GM12891 (cell line): ENCODE data around the gene DVL1.
A peak's percentile ranks its signal among the peaks of the same experiment; 100 is the strongest.

ENCODE experiments used
- DNase-seq: peaks from one replicate; pipeline ENCODE4 v3.0.0; 2011; ENCODE audit warnings: low spot score; ENCODE audit not compliant: insufficient read length
- FAIRE-seq: peaks from 2 replicates; lab custom pipeline; 2011; peaks lifted over from hg19 to GRCh38; lab: Jason Lieb, UNC
- PAX5 ChIP-seq: IDR thresholded peaks from 2 replicates; pipeline ENCODE4 v1.6.1; 2011; ENCODE audit warnings: low read length, moderate library complexity, mild to moderate bottlenecking; ENCODE audit not compliant: insufficient read depth, severe bottlenecking
- POLR2A ChIP-seq: IDR thresholded peaks from 2 replicates; pipeline ENCODE4 v1.6.1; 2011; ENCODE audit warnings: low read depth, low read length, control low read depth
- POLR2AphosphoS5 ChIP-seq: IDR thresholded peaks from 2 replicates; pipeline ENCODE4 v1.6.1; 2011; ENCODE audit warnings: low read depth, low read length, control low read depth
- POU2F2 ChIP-seq: IDR thresholded peaks from 2 replicates; pipeline ENCODE4 v1.6.1; 2011; ENCODE audit warnings: low read depth, mild to moderate bottlenecking, control low read depth, low read length, moderate library complexity
- SPI1 ChIP-seq: IDR thresholded peaks from 2 replicates; pipeline ENCODE4 v1.6.1; 2011; ENCODE audit warnings: low read depth, low read length, control low read depth
- TAF1 ChIP-seq: IDR thresholded peaks from 2 replicates; pipeline ENCODE4 v1.6.1; 2011; ENCODE audit warnings: low read depth, low read length, control low read depth

Gene DVL1

GRCh38 chr1:1299686-1300351, 49.4 kb downstream of the DVL1 start:
- FAIRE-seq = peak; percentile 52
- no peak for DNase-seq

GRCh38 chr1:1298861-1299685, 50.1 kb downstream of the DVL1 start:
- no peak for FAIRE-seq
- TF ChIP-seq TAF1 = no peak
- no peak for TF ChIP-seq POU2F2
- no peak for TF ChIP-seq POLR2AphosphoS5
- no peak for TF ChIP-seq POLR2A
- no peak for DNase-seq

More at GRCh38 chr1:1299686-1300351, 49.4 kb downstream of the DVL1 start:
- TF ChIP-seq SPI1 = no peak
- TF ChIP-seq POU2F2 = no peak
- TF ChIP-seq PAX5 = no peak
- TF ChIP-seq POLR2A = no peak
- TF ChIP-seq POLR2AphosphoS5 = no peak
- no peak for TF ChIP-seq TAF1

GRCh38 chr1:1297802-1298424, 51.3 kb downstream of the DVL1 start:
- no peak for DNase-seq
- no peak for FAIRE-seq

GRCh38 chr1:1296070-1297061, 52.9 kb downstream of the DVL1 start:
- TF ChIP-seq TAF1 (no peak), SPI1 (no peak), PAX5 (no peak), POLR2AphosphoS5 (no peak), POU2F2 (no peak), POLR2A (no peak)
- no peak for FAIRE-seq

More at GRCh38 chr1:1297802-1298424, 51.3 kb downstream of the DVL1 start:
- TF ChIP-seq POLR2A = no peak
- no peak for TF ChIP-seq TAF1
- TF ChIP-seq POLR2AphosphoS5 = no peak
- no peak for TF ChIP-seq PAX5
- no peak for TF ChIP-seq SPI1

GRCh38 chr1:1295154-1295923, 53.9 kb downstream of the DVL1 start:
- no peak for FAIRE-seq
- DNase-seq = no peak
- TF ChIP-seq TAF1 (no peak), POU2F2 (no peak), PAX5 (no peak), POLR2AphosphoS5 (no peak), POLR2A (no peak), SPI1 (no peak)

More at GRCh38 chr1:1296070-1297061, 52.9 kb downstream of the DVL1 start:
- DNase-seq = no peak

GRCh38 chr1:1294250-1294890, 54.8 kb downstream of the DVL1 start:
- no peak for DNase-seq
- TF ChIP-seq POU2F2 (no peak), SPI1 (no peak), PAX5 (no peak), TAF1 (no peak), POLR2AphosphoS5 (no peak), POLR2A (no peak)
- no peak for FAIRE-seq

GRCh38 chr1:1293263-1294249, 55.7 kb downstream of the DVL1 start:
- FAIRE-seq = no peak
- no peak for DNase-seq
- TF ChIP-seq TAF1 = no peak
- no peak for TF ChIP-seq PAX5
- no peak for TF ChIP-seq POLR2AphosphoS5
